K562 (cell line): ENCODE results near the gene RUNX3. TPM values are rescaled to one million over a fixed set of nuclear protein-coding genes. Genes with fewer than 3 reads are reported as not detected.

Experiments
- ATAC-seq: fragments of 200-7000 bp; cut with Tn5 transposase; 3 replicates; pipeline ENCODE4 v1.9.1; 2020; ENCODE audit warnings: moderate library complexity
- BruUV-seq: library from RNA; stranded (reverse); fragments of 400-500 nt; replicated peaks from 2 replicates; lab custom pipeline; 2021; lab: Mats Ljungman, UMichigan
- CTCF ChIA-PET: fragments of 300-600 bp; formaldehyde crosslinking; extraction: SDS; loops from one replicate; lab custom pipeline; 2021; ENCODE audit warnings: low intra/inter-chr PET ratio; lab: Yijun Ruan, JAX
- POLR2A ChIA-PET: fragments of 300-600, 350-650 bp; sonication (Branson Sonifier 250); formaldehyde crosslinking; extraction: SDS; loops from one replicate; lab custom pipeline; 2021; ENCODE audit warnings: antibody characterized with exemption, inconsistent platforms; lab: Yijun Ruan, JAX
- DNase-seq, 4 experiments: peaks; one replicate each; pipeline versions ENCODE4 v3.0.0 to v3.0.0-alpha.2; 2011 to 2018; ENCODE audit warnings: low spot score in 3 of 4, mixed read lengths in 3 of 4; ENCODE audit errors: extremely low read depth in 1 of 4
- FAIRE-seq: peaks from 2 replicates; lab custom pipeline; 2011; peaks lifted over from hg19 to GRCh38; lab: Jason Lieb, UNC
- H2AFZ ChIP-seq: 2 replicates; pipeline ENCODE4 v1.6.0; 2011; ENCODE audit warnings: low read depth, low read length, control low read depth, inconsistent platforms
- H3K27ac ChIP-seq: fragments of 200-600 bp; 3 replicates; pipeline ENCODE4 v1.8.0; 2011; ENCODE audit warnings: low read depth, mild to moderate bottlenecking, control low read depth, inconsistent platforms, low read length, moderate library complexity, mixed read lengths; ENCODE audit errors: extremely low read depth
- H3K27me3 ChIP-seq, 2 experiments: fragments of 300-600 bp in 1 of 2; 2 replicates in 1 of 2; 3 replicates in 1 of 2; pipeline versions ENCODE4 v1.6.0 to v1.8.0; 2011; ENCODE audit warnings: inconsistent platforms in 2 of 2, low read length in 2 of 2, mild to moderate bottlenecking in 1 of 2, mixed read lengths in 1 of 2, moderate library complexity in 1 of 2; ENCODE audit not compliant: control insufficient read depth in 2 of 2, insufficient read depth in 2 of 2
- H3K36me3 ChIP-seq: fragments of 300-600 bp; 3 replicates; pipeline ENCODE4 v1.8.0; 2011; ENCODE audit warnings: mild to moderate bottlenecking, low read length, inconsistent platforms; ENCODE audit not compliant: control insufficient read depth, insufficient read depth
- H3K4me1 ChIP-seq, 2 experiments: fragments of 200-600 bp in 1 of 2; replicated peaks in 1 of 2; 2 replicates in 1 of 2; 3 replicates in 1 of 2; pipeline versions ENCODE4 v1.5.1 to v1.8.0; 2011; ENCODE audit warnings: inconsistent platforms in 2 of 2, low read length in 2 of 2, mild to moderate bottlenecking in 1 of 2, mixed read lengths in 1 of 2, moderate library complexity in 1 of 2; ENCODE audit not compliant: control insufficient read depth in 2 of 2, insufficient read depth in 2 of 2
- H3K4me2 ChIP-seq: 2 replicates; pipeline ENCODE4 v1.6.1; 2011; ENCODE audit warnings: low read length, control low read depth, inconsistent platforms, mixed read lengths; ENCODE audit not compliant: insufficient read depth
- H3K4me3 ChIP-seq: fragments of 200-600 bp; sonication (generic), shearing (Covaris generic); 2 replicates; pipeline ENCODE4 v1.5.1; 2016; ENCODE audit warnings: control low read depth, inconsistent platforms
- H3K79me2 ChIP-seq: fragments of 200-600 bp; 3 replicates; pipeline ENCODE4 v1.8.0; 2011; ENCODE audit warnings: low read length, inconsistent platforms; ENCODE audit not compliant: control insufficient read depth, insufficient read depth
- H3K9ac ChIP-seq, 2 experiments: 2 replicates each; pipeline versions ENCODE4 v1.6.0 to v1.6.1; 2011; ENCODE audit warnings: low read depth in 2 of 2, low read length in 2 of 2, control low read depth in 1 of 2, inconsistent platforms in 1 of 2, mild to moderate bottlenecking in 1 of 2, mixed read lengths in 1 of 2; ENCODE audit not compliant: insufficient read depth in 1 of 2
- H3K9me1 ChIP-seq: one replicate; pipeline ENCODE4 v1.6.0; 2011; ENCODE audit warnings: inconsistent platforms, mild to moderate bottlenecking, low read length, moderate library complexity; ENCODE audit not compliant: control insufficient read depth, insufficient read depth
- H3K9me3 ChIP-seq: replicated peaks from 2 replicates; pipeline ENCODE4 v1.5.1; 2011; ENCODE audit warnings: low read depth, low read length, inconsistent platforms; ENCODE audit not compliant: control insufficient read depth, insufficient read depth
- H4K20me1 ChIP-seq: replicated peaks from 2 replicates; pipeline ENCODE4 v1.6.1; 2011; ENCODE audit warnings: low read length, inconsistent platforms, mixed read lengths; ENCODE audit not compliant: control insufficient read depth, insufficient read depth
- CEBPG ChIP-seq, 3 experiments: fragments of 200-800 bp in 1 of 3; sonication (Bioruptor generic) in 1 of 3; sonication (generic) in 1 of 3; formaldehyde crosslinking in 1 of 3; IDR thresholded peaks in 2 of 3; conservative IDR thresholded peaks in 1 of 3; 2 replicates each; pipeline versions ENCODE4 v1.6.1 to v1.8.0; 2016 to 2022; ENCODE audit warnings: missing compliant biosample characterization in 2 of 3, missing genetic modification characterization in 2 of 3, mild to moderate bottlenecking in 1 of 3, missing genetic modification reagents in 1 of 3
- ELF4 ChIP-seq: fragments of 450-650 bp; formaldehyde crosslinking; IDR thresholded peaks from 2 replicates; pipeline ENCODE4 v1.4.0; 2022; ENCODE audit warnings: missing genetic modification characterization
- RBM17 ChIP-seq: fragments of 200-400 bp; formaldehyde crosslinking; IDR thresholded peaks from 2 replicates; pipeline ENCODE4 v1.6.1; 2017; ENCODE audit warnings: low read depth, mild to moderate bottlenecking, low read length, borderline replicate concordance
- TAF1 ChIP-seq: IDR thresholded peaks from 2 replicates; pipeline ENCODE4 v1.6.1; 2011; ENCODE audit warnings: mild to moderate bottlenecking, low read length, moderate library complexity; ENCODE audit not compliant: insufficient read depth, control insufficient read depth, severe bottlenecking; ENCODE audit errors: extremely low read depth
- TEAD1 ChIP-seq, 2 experiments: fragments of 450-650 bp in 1 of 2; sonication (generic) in 1 of 2; formaldehyde crosslinking; IDR thresholded peaks; 2 replicates each; pipeline versions ENCODE4 v1.4.0 to v1.8.0; 2020 to 2022; ENCODE audit warnings: mild to moderate bottlenecking in 2 of 2, missing genetic modification reagents in 1 of 2
- TRIM28 ChIP-seq: fragments of 450-650 bp; IDR thresholded peaks from 2 replicates; pipeline ENCODE4 v1.6.1; 2017
- ZNF316 ChIP-seq: fragments of 450-650 bp; IDR thresholded peaks from 2 replicates; pipeline ENCODE4 v1.6.1; 2016
- WGBS: fragments of 100-300 bp; shearing (Covaris generic); methylation state at CpG from one replicate; pipeline ENCODE4 v1.1.6; 2016; ENCODE audit warnings: low coverage, mixed read lengths; ENCODE audit not compliant: insufficient coverage; ENCODE audit errors: missing lambda C conversion rate; 5-methylcytosine and 5-hydroxymethylcytosine counted together
- in situ Hi-C: fragments of 300-500 bp; cut with MboI; formaldehyde crosslinking; loops from 4 replicates; pipeline ENCODE4 v1.15.0; 2018; ENCODE audit warnings: inconsistent platforms, mixed read lengths
- intact Hi-C: fragments of 100-400 bp; cut with micrococcal nuclease; formaldehyde crosslinking; loops from 2 replicates; pipeline ENCODE4 v1.14.2; 2022
- polyA plus RNA-seq, 8 experiments: library from polyadenylated mRNA; depleted of rRNA in 4 of 8; stranded (reverse) in 5 of 8; unstranded in 3 of 8; fragments of >200 nt; fragmentation: Nextera tagmentation in 2 of 8; fragmentation: Illumina TruSeq in 1 of 8; extraction: Ambion mirVana in 2 of 8; extraction: Trizol in 1 of 8; gene quantifications; 2 replicates each; pipeline versions ENCODE4 v1.2.1 to v1.2.3, GENCODE V29; 2011 to 2014; ENCODE audit warnings: inconsistent platforms in 1 of 8, missing spikeins in 1 of 8
- total RNA-seq, 7 experiments: library from RNA; depleted of rRNA in 6 of 7; stranded (reverse); fragments of >200 nt in 6 of 7; fragmentation: Illumina TruSeq in 2 of 7; extraction: Trizol in 2 of 7; gene quantifications; 2 replicates each; pipeline versions ENCODE4 v1.2.1 to v1.2.3, GENCODE V29; 2011 to 2021; ENCODE audit warnings: low replicate concordance in 1 of 7
- TF ChIP-seq, protein P1 (sequence below): fragments of 450-650 bp; formaldehyde crosslinking; IDR thresholded peaks from 2 replicates; pipeline ENCODE4 v1.4.0; 2020; ENCODE audit warnings: mild to moderate bottlenecking, mixed read lengths
- TF ChIP-seq, protein P2 (sequence below), 3 experiments: IDR thresholded peaks in 2 of 3; conservative IDR thresholded peaks in 1 of 3; 2 replicates each; pipeline ENCODE4 v1.5.1; 2011 to 2012; ENCODE audit warnings: low read length in 3 of 3, mild to moderate bottlenecking in 3 of 3, control low read depth in 2 of 3, improper control_type of control experiment in 1 of 3, inconsistent platforms in 1 of 3, low read depth in 1 of 3, mixed read lengths in 1 of 3, moderate library complexity in 1 of 3; ENCODE audit not compliant: insufficient read depth in 2 of 3

The RUNX3 gene
- total and polyA plus RNA-seq, 9 of the 15 experiments (the other 6 are each of a cell fraction or from before 2014, with no cell fraction given), result 0.01 to 0.64 (median 0.09) TPM

DNA sequence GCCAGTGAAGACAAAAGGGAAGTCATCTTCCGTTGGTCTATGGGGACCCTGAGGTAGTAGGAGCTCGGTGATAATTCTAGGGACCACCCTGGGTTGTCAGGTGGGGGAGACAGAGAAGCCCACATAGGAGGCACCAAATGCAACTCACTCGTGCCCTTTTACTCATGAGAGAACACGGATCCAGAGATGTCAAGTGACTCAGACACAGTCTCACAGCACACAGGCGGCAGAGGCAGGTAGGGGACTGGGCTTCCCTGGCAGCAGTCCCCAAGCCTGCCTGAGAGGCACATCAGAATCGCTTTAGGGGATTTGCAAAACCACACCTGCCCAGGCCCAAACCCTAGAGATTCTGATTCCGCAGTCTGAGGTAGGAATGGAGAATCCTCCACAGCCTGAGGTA is 31.3 kb upstream of the RUNX3 start (continued):
- TF ChIP-seq RBM17 (no peak), TRIM28 (no peak), TAF1 (no peak)
- TF ChIP-seq, protein P1, sequence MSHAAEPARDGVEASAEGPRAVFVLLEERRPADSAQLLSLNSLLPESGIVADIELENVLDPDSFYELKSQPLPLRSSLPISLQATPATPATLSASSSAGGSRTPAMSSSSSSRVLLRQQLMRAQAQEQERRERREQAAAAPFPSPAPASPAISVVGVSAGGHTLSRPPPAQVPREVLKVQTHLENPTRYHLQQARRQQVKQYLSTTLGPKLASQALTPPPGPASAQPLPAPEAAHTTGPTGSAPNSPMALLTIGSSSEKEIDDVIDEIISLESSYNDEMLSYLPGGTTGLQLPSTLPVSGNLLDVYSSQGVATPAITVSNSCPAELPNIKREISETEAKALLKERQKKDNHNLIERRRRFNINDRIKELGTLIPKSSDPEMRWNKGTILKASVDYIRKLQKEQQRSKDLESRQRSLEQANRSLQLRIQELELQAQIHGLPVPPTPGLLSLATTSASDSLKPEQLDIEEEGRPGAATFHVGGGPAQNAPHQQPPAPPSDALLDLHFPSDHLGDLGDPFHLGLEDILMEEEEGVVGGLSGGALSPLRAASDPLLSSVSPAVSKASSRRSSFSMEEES, result no peak

DNA sequence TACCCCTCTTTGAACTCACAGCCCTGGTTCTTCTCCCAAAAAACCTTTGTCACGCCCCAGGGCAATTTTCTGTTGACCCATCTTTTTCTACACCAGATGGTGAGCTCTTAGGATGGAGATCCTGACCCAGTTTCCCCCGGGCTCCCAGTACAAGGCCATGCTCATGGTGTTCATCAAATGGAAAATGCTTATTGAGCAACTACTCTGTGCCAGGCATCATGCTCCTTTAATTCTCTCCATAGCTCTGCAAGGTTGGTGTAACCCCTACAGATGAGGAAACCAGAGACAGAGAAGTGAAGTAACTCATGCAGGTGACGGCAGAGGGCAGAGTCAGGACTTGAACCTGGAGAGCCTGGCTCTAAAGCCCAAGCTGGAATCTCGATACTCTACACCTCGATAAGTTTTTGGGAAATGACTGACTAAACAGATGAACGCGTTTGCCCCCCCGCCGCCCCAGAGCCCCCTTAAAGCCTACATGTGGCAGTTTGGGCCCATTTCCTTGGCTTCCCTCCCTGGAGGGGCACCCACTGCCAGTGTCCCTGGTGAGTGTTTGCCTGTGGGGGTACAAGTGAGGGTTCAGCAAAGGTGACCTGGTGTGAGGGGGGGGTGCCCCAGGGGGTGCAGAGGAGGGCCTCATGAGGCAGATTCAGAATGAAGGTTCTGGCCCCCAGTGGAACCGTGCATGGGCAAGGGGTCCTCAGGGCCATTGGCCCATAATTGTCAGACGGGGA is 30.2 kb upstream of the RUNX3 start:
- Histone ChIP-seq H3K27me3 (peaks cover 20 to 48% of the 10 kb centered on the region in 2 experiments), H3K36me3 (no peaks in the 10 kb centered on the region)
- no TSS peak for BruUV-seq
- TF ChIP-seq, protein P2, sequence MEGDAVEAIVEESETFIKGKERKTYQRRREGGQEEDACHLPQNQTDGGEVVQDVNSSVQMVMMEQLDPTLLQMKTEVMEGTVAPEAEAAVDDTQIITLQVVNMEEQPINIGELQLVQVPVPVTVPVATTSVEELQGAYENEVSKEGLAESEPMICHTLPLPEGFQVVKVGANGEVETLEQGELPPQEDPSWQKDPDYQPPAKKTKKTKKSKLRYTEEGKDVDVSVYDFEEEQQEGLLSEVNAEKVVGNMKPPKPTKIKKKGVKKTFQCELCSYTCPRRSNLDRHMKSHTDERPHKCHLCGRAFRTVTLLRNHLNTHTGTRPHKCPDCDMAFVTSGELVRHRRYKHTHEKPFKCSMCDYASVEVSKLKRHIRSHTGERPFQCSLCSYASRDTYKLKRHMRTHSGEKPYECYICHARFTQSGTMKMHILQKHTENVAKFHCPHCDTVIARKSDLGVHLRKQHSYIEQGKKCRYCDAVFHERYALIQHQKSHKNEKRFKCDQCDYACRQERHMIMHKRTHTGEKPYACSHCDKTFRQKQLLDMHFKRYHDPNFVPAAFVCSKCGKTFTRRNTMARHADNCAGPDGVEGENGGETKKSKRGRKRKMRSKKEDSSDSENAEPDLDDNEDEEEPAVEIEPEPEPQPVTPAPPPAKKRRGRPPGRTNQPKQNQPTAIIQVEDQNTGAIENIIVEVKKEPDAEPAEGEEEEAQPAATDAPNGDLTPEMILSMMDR (IDR thresholded peaks at IDR 0.05 in 2 of 3, conservative IDR thresholded peaks at IDR 0.05 in 1 of 3; ENCODE audit: insufficient read depth in 2 of 3, low read depth in 1 of 3, low read length in 3 of 3), result peak; percentile 9 to 18 (median 14); a peak in 2 of 6 replicates
- no peak; the same call in 1 of the 2 replicates for TF ChIP-seq CEBPG (CRISPR knock-in tag; IDR thresholded peaks at IDR 0.05)
- 0 out of 4 replicates have a peak, but pooled peaks of 1 of the 2 experiments have one; percentile 17 for TF ChIP-seq CEBPG (tag; conservative IDR thresholded peaks at IDR 0.05 in 1 of 2, IDR thresholded peaks at IDR 0.05 in 1 of 2)
- TF ChIP-seq ZNF316, result no peak
- TF ChIP-seq ELF4 (CRISPR knock-in tag), result no peak
- 0 out of 4 replicates have a peak, but pooled peaks of 1 of the 2 experiments have one; percentile 18 for TF ChIP-seq TEAD1 (CRISPR knock-in tag; IDR thresholded peaks at IDR 0.05)
- TF ChIP-seq, all 486 proteins: peak for 3
- no peaks in the 10 kb centered on the region for H3K9me1 ChIP-seq
- intact Hi-C loops (no loop called here), in situ Hi-C loops (no loop called here)
- ATAC-seq (no peak), DNase-seq (no peak), FAIRE-seq (peak; percentile 19)
- no peak overlapping the region for H3K4me2 ChIP-seq
- no peaks in the 10 kb centered on the region for H4K20me1 ChIP-seq
- no peaks in the 10 kb centered on the region for H3K79me2 ChIP-seq
- H3K4me3 ChIP-seq, result no peak overlapping the region
- ChIA-PET CTCF (interaction anchor here (0.6 kb wide), 1 partner anchor 830 kb away, joined by 3 read pairs; no protein-coding TSS in a partner anchor), POLR2A (interaction anchor here (0.6 kb wide), 1 partner anchor 280 kb away, joined by 4 read pairs; no protein-coding TSS in a partner anchor)
- H3K9me3 ChIP-seq, result no peaks in the 10 kb centered on the region
- H3K27ac ChIP-seq, result no peak overlapping the region
- peaks cover 0 to 18% of the 10 kb centered on the region in 2 experiments; a peak in 1 of 5 replicates for H3K4me1 ChIP-seq
- 7% methylated on average over 11 of the region's 11 CpGs for WGBS
- no peak overlapping the region; the same call in 1 of the 2 replicates for H2AFZ ChIP-seq
- H3K9ac ChIP-seq, result no peak overlapping the region
